ENCODE measurements around the gene SF3B4. TPM values are rescaled to one million over a fixed set of nuclear protein-coding genes. Genes with fewer than 3 reads are reported as not detected.

Gene SF3B4
- total and polyA plus RNA-seq, 2 of the 13 experiments (the other 11 are each of a cell fraction or from before 2014, with no cell fraction given): 13.8 to 14.8 TPM

- peak; percentile 58; the same call in 1 of the 2 replicates for TF ChIP-seq ZXDC (CRISPR knock-in tag; IDR thresholded peaks at IDR 0.05)
- TF ChIP-seq GPN1 (CRISPR knock-in tag; IDR thresholded peaks at IDR 0.05; ENCODE audit: borderline replicate concordance): no peak
- peak; percentile 84 for TF ChIP-seq MED1 (CRISPR knock-in tag; IDR thresholded peaks at IDR 0.05)
- TF ChIP-seq ZNF362 (CRISPR knock-in tag; IDR thresholded peaks at IDR 0.05; ENCODE audit: borderline replicate concordance): no peak
- TF ChIP-seq CENPX (CRISPR knock-in tag; IDR thresholded peaks at IDR 0.05): no peak
- TF ChIP-seq PAXIP1 (CRISPR knock-in tag; conservative IDR thresholded peaks at IDR 0.05): no peak
- TF ChIP-seq TFDP2 (CRISPR knock-in tag; IDR thresholded peaks at IDR 0.05): no peak; the same call in 1 of the 2 replicates
- no peak for TF ChIP-seq AGO2 (optimal IDR thresholded peaks at IDR 0.05; ENCODE audit: low read depth, low read length)
- peak; percentile 89 for TF ChIP-seq TAF15 (IDR thresholded peaks at IDR 0.05; ENCODE audit: low read depth, low read length, poor library complexity, severe bottlenecking)
- TF ChIP-seq ZNF558 (CRISPR knock-in tag; IDR thresholded peaks at IDR 0.05; ENCODE audit: borderline replicate concordance): peak; percentile 65
- TF ChIP-seq SYNCRIP (IDR thresholded peaks at IDR 0.05; ENCODE audit: insufficient read depth, low read depth, low read length): no peak
- TF ChIP-seq ZFP41 (CRISPR knock-in tag; IDR thresholded peaks at IDR 0.05; ENCODE audit: borderline replicate concordance): no peak
- no peak for TF ChIP-seq ARID5B (CRISPR knock-in tag; IDR thresholded peaks at IDR 0.05)
- TF ChIP-seq ZNF547 (CRISPR knock-in tag; IDR thresholded peaks at IDR 0.05): no peak
- 0 out of 2 replicates have a peak, but pooled peaks have one; percentile 39 for TF ChIP-seq DNMT1 (CRISPR knock-in tag; IDR thresholded peaks at IDR 0.05)
Measured at GRCh38 chr1:149886396-149887195, 41.0 kb downstream of the SF3B4 start (continued).

Measured in HepG2 (cell line).